Parathyroid adenoma (tissue), 2 donors: ENCODE data around the gene TGFBR1.

Source experiments
- H2AFZ ChIP-seq: fragments of 300-600 bp; sonication (generic); one replicate; pipeline ENCODE4 v1.7.0; 2017; ENCODE audit warnings: antibody characterized with exemption, mild to moderate bottlenecking
- H3K27ac ChIP-seq: fragments of 300-600 bp; sonication (generic); one replicate; pipeline ENCODE4 v1.7.0; 2017
- H3K27me3 ChIP-seq: fragments of 300-600 bp; sonication (generic); one replicate; pipeline ENCODE4 v1.7.0; 2017; ENCODE audit warnings: low read length; ENCODE audit not compliant: control insufficient read depth, insufficient read depth
- H3K36me3 ChIP-seq: fragments of 300-600 bp; sonication (generic); one replicate; pipeline ENCODE4 v1.7.0; 2017; ENCODE audit warnings: low read length; ENCODE audit not compliant: control insufficient read depth, insufficient read depth
- H3K4me1 ChIP-seq: fragments of 300-600 bp; sonication (generic); one replicate; pipeline ENCODE4 v1.7.0; 2017; ENCODE audit warnings: control low read depth
- H3K4me2 ChIP-seq: fragments of 300-600 bp; sonication (generic); one replicate; pipeline ENCODE4 v1.7.0; 2017; ENCODE audit warnings: low read length
- H3K4me3 ChIP-seq: fragments of 300-600 bp; sonication (generic); one replicate; pipeline ENCODE4 v1.7.0; 2017; ENCODE audit warnings: low read depth, low read length
- H3K79me2 ChIP-seq: fragments of 300-600 bp; sonication (generic); one replicate; pipeline ENCODE4 v1.7.0; 2017; ENCODE audit warnings: control low read depth
- H3K9ac ChIP-seq: fragments of 300-600 bp; sonication (generic); one replicate; pipeline ENCODE4 v1.7.0; 2017; ENCODE audit warnings: mild to moderate bottlenecking
- H3K9me3 ChIP-seq: fragments of 300-600 bp; sonication (generic); one replicate; pipeline ENCODE4 v1.7.0; 2017; ENCODE audit warnings: low read length; ENCODE audit not compliant: control insufficient read depth
- TF ChIP-seq, protein P1 (sequence below): fragments of 300-600 bp; sonication (generic); IDR thresholded peaks from one replicate; pipeline ENCODE4 v1.7.0; 2017; ENCODE audit warnings: antibody characterized with exemption, mild to moderate bottlenecking
- donor health status: primary hyperparathyroidism.

The TGFBR1 gene

DNA sequence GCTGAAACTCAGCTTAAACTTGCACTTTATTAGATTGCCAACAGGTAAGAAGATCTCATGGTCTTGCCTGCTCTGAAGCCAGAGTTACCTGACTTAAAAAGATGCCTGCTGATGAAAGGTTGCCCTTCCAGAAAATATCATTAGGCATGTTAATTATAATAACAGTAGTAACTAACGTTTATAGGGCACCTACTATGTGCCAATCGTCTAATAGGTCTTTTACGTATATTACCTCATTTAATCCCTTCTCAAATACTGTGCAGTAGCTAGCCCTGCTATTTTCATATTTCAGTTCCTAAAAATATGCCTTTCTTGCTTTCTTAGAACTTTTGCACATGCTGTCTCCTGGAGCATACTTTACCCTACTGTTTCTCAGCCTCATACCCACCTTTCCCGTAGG, 40.1 kb downstream of the TGFBR1 start:
- no peaks in the 10 kb centered on the region for H3K36me3 ChIP-seq
- no peaks in the 10 kb centered on the region for H3K79me2 ChIP-seq
- no peak overlapping the region for H3K27ac ChIP-seq
- H3K4me3 ChIP-seq: no peak overlapping the region
- H3K4me1 ChIP-seq: no peaks in the 10 kb centered on the region
- no peaks in the 10 kb centered on the region for H3K9me3 ChIP-seq
- H2AFZ ChIP-seq: no peak overlapping the region
- TF ChIP-seq, protein P1, sequence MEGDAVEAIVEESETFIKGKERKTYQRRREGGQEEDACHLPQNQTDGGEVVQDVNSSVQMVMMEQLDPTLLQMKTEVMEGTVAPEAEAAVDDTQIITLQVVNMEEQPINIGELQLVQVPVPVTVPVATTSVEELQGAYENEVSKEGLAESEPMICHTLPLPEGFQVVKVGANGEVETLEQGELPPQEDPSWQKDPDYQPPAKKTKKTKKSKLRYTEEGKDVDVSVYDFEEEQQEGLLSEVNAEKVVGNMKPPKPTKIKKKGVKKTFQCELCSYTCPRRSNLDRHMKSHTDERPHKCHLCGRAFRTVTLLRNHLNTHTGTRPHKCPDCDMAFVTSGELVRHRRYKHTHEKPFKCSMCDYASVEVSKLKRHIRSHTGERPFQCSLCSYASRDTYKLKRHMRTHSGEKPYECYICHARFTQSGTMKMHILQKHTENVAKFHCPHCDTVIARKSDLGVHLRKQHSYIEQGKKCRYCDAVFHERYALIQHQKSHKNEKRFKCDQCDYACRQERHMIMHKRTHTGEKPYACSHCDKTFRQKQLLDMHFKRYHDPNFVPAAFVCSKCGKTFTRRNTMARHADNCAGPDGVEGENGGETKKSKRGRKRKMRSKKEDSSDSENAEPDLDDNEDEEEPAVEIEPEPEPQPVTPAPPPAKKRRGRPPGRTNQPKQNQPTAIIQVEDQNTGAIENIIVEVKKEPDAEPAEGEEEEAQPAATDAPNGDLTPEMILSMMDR: no peak
- H3K9ac ChIP-seq: no peak overlapping the region
- no peak overlapping the region for H3K4me2 ChIP-seq
- no peaks in the 10 kb centered on the region for H3K27me3 ChIP-seq

DNA sequence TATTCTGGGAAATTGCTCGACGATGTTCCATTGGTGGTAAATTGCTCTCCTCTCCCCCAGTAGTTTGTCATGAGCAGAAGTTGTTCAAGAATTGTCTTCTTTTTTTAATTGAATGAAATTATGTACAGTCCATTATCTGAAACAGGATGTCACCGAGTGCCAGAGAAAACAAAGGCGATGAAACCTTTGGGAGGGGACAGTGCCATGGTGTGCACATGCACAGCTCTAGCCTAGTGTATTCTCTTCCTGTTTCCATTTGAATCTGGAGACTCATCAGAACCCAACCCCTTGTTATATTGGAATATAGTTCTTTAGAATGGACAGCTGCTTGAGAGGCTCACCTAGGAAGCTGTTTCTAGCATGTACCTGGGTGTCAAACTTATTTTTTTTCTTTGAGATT, 41.7 kb downstream of the TGFBR1 start:
- Histone ChIP-seq H3K4me3 (no peak overlapping the region), H3K79me2 (no peaks in the 10 kb centered on the region), H3K4me2 (no peak overlapping the region), H3K4me1 (no peaks in the 10 kb centered on the region), H3K36me3 (no peaks in the 10 kb centered on the region), H2AFZ (no peak overlapping the region), H3K9me3 (no peaks in the 10 kb centered on the region), H3K9ac (no peak overlapping the region), H3K27me3 (no peaks in the 10 kb centered on the region), H3K27ac (no peak overlapping the region)
- TF ChIP-seq, protein P1: no peak

DNA sequence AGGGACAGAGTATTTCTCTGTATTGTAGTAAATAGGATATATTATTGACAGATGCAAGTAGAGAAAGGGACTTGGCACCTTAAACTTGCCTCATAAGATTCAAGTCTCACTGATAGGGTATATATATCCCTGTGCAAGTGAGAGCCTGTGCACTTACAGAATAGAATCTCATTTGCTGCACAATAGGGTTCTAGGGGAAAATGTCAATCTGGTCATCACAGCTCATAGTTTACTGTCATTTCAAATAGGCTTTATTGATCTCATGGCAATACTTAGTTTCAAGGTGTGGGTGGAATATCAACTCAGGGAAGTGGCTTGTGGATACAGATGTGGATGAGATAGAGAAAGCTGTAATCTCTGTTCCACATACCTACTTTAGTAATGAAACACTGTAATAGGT, 42.3 kb downstream of the TGFBR1 start:
- Histone ChIP-seq H3K27me3 (no peaks in the 10 kb centered on the region), H3K9me3 (no peaks in the 10 kb centered on the region), H2AFZ (no peak overlapping the region), H3K36me3 (no peaks in the 10 kb centered on the region), H3K79me2 (no peaks in the 10 kb centered on the region), H3K9ac (no peak overlapping the region), H3K4me2 (no peak overlapping the region), H3K27ac (no peak overlapping the region), H3K4me3 (no peak overlapping the region), H3K4me1 (no peaks in the 10 kb centered on the region)
- TF ChIP-seq, protein P1: no peak

DNA sequence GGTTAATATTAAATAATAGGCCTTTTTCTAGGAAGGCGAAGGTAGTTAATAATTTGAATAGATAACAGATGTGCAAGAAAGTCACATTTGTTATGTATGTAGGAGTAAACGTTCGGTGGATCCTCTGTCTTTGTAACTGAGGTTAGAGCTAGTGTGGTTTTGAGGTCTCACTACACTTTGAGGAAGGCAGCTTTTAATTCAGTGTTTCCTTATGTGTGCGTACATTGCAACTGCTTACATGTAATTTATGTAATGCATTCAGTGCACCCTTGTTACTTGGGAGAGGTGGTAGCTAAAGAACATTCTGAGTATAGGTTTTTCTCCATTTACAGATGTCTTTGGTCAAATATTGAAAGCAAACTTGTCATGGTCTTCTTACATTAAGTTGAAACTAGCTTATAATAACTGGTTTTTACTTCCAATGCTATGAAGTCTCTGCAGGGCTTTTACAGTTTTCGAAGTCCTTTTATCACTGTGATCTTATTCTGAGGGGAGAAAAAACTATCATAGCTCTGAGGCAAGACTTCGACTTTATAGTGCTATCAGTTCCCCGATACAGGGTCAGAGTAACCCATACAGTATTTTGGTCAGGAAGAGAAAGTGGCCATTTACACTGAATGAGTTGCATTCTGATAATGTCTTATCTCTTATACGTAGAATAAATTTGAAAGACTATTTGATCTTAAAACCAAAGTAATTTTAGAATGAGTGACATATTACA, 45.7 kb downstream of the TGFBR1 start:
- H3K79me2 ChIP-seq: no peaks in the 10 kb centered on the region
- no peaks in the 10 kb centered on the region for H3K36me3 ChIP-seq
- H3K27ac ChIP-seq: no peak overlapping the region
- no peak overlapping the region for H2AFZ ChIP-seq
- no peaks in the 10 kb centered on the region for H3K9me3 ChIP-seq
- no peak overlapping the region for H3K9ac ChIP-seq
- H3K4me1 ChIP-seq: no peaks in the 10 kb centered on the region
- H3K4me2 ChIP-seq: no peak overlapping the region
- H3K27me3 ChIP-seq: no peaks in the 10 kb centered on the region
- no peak overlapping the region for H3K4me3 ChIP-seq
- TF ChIP-seq, protein P1: no peak

DNA sequence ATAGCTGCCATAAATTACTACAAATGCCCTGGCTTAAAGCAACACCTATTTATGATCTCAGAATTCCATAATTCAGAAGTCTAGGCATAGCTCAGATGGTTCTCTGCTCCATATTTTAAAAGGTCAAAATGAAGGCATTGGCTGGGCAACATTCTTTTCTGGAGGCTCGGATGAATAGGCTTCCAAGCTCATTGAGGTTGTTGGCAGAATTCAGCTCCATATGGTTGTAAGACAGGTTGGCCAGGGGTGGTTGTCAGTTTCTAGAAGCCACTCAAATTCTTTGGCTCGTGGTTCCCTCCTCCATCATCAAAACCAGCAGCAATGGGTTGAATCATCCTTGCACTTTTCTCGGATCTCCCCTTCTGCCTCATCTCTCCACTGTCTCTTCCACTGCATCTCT, 49.4 kb downstream of the TGFBR1 start:
- Histone ChIP-seq H3K4me3 (no peak overlapping the region), H3K27ac (no peak overlapping the region), H2AFZ (no peak overlapping the region), H3K4me1 (no peaks in the 10 kb centered on the region), H3K4me2 (no peak overlapping the region), H3K27me3 (no peaks in the 10 kb centered on the region), H3K36me3 (no peaks in the 10 kb centered on the region), H3K79me2 (no peaks in the 10 kb centered on the region), H3K9ac (no peak overlapping the region), H3K9me3 (no peaks in the 10 kb centered on the region)
- TF ChIP-seq, protein P1: no peak
